LNCaP clone FGC (cell line): ENCODE measurements around the gene NRXN3.

Experiments used
- DNase-seq: peaks from one replicate; pipeline ENCODE4 v3.0.0-alpha.2; 2011; ENCODE audit warnings: low read depth
- H3K4me3 ChIP-seq: 2 replicates; pipeline ENCODE4 v1.5.1; 2011; ENCODE audit warnings: mild to moderate bottlenecking, low read depth, low read length, control low read depth
- TF ChIP-seq, protein P1 (sequence below): IDR thresholded peaks from 2 replicates; pipeline ENCODE4 v1.5.1; 2012; ENCODE audit warnings: mild to moderate bottlenecking; ENCODE audit not compliant: control insufficient read depth, insufficient read depth; ENCODE audit errors: extremely low read depth

Gene NRXN3

DNA sequence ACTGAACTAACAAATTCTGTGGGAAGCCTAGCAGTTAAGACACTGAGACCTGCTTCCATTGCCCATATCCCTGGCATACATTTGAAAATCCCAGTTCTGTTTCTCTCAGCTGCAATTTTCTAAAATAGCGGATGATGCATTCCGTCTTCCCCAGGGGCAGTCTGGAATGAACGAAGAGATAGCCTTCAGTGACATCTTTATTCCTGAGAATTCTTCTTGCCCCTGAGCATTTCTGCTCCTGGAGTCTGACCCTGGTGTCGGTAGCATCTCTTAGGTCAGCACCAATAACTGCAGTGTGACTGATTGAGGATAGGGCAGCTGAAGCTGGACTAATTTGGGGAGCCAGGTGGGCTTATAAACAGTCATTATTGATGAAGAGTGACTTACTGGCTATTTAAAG is 1488.6 kb downstream of the NRXN3 start:
- H3K4me3 ChIP-seq = no peak overlapping the region
- TF ChIP-seq, protein P1, sequence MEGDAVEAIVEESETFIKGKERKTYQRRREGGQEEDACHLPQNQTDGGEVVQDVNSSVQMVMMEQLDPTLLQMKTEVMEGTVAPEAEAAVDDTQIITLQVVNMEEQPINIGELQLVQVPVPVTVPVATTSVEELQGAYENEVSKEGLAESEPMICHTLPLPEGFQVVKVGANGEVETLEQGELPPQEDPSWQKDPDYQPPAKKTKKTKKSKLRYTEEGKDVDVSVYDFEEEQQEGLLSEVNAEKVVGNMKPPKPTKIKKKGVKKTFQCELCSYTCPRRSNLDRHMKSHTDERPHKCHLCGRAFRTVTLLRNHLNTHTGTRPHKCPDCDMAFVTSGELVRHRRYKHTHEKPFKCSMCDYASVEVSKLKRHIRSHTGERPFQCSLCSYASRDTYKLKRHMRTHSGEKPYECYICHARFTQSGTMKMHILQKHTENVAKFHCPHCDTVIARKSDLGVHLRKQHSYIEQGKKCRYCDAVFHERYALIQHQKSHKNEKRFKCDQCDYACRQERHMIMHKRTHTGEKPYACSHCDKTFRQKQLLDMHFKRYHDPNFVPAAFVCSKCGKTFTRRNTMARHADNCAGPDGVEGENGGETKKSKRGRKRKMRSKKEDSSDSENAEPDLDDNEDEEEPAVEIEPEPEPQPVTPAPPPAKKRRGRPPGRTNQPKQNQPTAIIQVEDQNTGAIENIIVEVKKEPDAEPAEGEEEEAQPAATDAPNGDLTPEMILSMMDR = no peak
- DNase-seq = no peak

DNA sequence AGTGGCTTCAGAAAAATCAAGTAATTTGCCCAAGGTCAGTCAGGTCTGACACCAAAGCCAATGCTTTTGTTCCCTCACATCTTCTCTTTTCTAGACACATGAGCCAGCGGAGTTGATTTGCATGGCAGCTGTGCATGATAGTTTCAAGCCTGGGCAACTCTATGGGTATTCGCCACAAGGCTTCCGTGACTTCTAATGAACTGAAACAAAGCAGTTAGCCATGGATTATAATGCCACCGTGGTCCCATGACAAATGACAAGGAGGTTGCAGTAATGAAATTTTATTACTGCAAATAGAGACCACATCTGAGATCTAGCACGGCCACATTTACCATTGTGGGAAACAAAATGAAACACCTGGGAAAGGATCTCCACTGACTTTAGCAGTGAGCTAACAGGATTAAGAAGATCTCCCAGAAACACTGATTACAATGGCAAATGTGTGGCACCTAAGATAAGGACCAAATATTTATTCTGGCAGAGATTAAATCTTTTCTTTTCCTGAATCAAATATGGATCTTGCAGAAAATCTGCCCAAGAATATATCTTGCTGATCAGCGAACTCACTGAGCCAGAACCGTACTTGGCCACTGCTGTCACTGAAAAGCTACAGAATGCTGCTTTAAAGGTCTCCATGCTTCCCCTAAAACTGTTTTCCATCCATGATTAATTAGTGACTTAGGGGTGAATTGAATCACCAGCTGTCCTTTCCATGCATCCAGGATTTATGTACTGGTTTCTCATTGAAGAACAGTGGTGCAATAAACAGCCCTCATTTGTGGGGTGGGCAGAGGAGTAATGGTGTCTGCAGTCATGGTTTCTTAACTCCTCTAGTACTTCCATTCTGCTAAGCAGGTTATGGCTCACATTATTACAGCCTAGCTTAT is 1490.1 kb downstream of the NRXN3 start:
- no peak for DNase-seq
- H3K4me3 ChIP-seq = no peak overlapping the region
- TF ChIP-seq, protein P1 = no peak

DNA sequence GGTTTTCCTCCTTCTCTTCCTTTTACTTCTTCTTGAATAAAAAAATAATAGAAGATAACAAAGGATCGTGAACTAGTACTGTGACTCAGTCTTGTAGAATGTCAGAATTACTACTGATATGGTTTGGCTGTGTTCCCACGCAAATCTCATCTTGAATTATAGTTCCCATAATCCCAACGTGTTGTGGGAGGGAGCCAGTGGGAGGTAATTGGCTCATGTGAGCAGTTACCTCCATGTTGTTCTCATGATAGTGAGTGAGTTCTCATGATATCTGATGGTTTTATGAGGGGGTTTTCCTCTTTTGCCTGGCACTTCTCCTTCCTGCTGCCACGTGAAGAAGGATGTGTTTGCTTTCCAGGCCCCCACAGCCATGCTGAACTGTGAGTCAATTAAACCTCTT is 1491.6 kb downstream of the NRXN3 start:
- TF ChIP-seq, protein P1 = no peak
- DNase-seq = no peak
- no peak overlapping the region for H3K4me3 ChIP-seq

DNA sequence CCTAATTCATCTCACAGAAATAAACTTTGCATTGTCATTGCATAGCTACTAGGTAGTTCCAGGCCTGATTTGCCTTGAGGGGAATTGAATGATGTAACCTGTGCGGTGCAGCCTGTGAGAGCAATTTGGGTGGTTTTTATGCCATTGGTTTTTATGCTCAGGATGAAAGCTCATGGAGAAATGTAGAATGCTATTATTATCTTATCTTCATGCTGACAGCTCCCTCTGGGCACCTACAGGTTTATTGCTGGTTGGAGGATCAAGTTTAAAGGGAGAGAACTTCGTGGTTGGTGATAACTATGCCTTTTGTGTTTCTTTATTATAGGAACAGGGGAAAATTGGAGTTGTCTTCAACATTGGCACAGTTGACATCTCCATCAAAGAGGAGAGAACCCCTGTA is 1493.3 kb downstream of the NRXN3 start:
- H3K4me3 ChIP-seq = no peak overlapping the region
- DNase-seq = no peak
- TF ChIP-seq, protein P1 = no peak

DNA sequence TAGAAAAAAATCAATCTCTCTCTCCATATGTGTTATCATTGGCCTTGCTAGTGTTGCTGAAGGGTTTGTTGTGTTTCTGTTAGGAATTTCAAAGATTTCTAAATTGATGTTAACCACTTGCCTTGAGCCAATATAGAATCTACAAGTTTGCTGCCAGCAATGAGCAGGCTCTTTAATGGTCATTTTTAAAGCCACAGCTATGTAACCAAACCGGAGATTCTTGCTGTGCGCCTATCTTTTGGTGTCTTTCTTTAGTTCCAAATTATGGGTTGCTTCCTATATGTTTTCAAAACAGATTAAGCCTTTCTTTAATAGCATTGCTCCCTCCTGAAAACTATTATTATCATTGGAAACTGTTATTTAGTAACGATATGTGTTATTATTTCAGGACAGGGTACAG is 1495.4 kb downstream of the NRXN3 start:
- H3K4me3 ChIP-seq = no peak overlapping the region
- TF ChIP-seq, protein P1 = no peak
- no peak for DNase-seq

DNA sequence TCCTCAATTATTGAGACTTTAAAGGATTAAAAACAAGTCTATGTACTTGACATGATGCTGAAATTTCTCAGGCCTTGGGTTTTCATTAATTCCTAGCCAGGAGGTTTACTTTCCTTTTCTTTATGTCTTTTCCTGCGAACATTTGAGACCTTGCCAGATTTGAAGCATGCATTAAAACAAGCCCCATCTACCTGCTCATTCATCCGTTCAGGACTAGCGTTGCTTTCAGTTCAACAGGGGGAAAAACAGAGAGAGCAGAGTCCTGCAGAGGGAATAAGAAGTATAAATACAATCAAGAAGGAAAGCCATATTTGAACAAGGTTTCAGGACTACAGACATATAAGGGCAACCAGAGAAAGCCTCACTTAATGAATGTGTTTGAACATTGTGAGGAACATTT is 1498.8 kb downstream of the NRXN3 start:
- no peak for DNase-seq
- H3K4me3 ChIP-seq = no peak overlapping the region
- TF ChIP-seq, protein P1 = no peak

DNA sequence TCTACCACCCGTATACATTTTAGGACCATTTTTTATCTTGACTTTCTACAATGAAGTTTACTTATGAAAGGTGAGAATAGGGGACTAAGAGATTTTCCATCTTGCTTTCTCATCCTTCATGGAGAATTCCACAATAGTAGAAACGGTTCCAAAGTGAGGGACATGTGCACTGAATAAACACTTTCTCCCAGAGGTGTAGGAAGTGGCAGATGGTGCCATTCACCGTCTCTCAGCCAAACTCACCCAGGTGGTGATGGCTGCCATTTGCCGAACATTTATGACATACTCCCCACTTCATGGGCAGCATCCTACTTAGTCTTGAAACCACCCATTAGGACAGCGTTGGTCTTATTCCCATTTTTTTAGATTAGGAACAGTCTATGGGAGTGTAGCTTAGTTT is 1500.6 kb downstream of the NRXN3 start:
- no peak for DNase-seq

More for the DNA sequence above, 1500.6 kb downstream of the NRXN3 start:
- TF ChIP-seq, protein P1 = no peak
- H3K4me3 ChIP-seq = no peak overlapping the region
